ENCODE results near the gene POLA1. TPM values are rescaled to one million over a fixed set of nuclear protein-coding genes. Genes with fewer than 3 reads are reported as not detected.

The POLA1 gene
- total and polyA plus RNA-seq, 2 experiments from 2014 or later, result 19.4 to 22.9 TPM

DNA sequence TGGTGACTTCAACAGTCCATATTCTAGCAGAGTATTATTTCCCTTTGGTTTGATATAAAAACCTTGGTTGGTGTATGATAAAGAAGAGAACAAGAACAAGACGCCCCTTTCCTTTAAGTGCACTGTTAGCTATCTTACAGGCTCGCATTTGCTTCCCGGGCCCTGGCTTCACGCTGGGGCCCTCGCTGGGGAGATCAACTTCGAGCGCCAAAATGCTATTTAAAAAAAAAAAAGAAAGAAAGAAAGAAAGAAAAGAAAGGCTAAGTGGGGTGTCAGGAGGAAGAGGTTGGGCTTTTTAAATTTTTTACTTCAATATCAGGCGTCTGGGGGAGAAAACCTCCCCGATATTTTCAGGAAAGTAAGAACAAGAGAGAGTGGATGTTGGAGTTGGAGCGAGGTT is 310.3 kb downstream of the POLA1 start:
- Histone ChIP-seq H3K9me3 (ENCODE audit: low read depth) (no peaks in the 10 kb centered on the region), H3K36me3 (no peaks in the 10 kb centered on the region), H3K27me3 (peaks cover 100% of the 10 kb centered on the region), H3K4me3 (no peak overlapping the region), H3K27ac (no peak overlapping the region), H3K4me1 (ENCODE audit: low read depth) (peaks cover 22% of the 10 kb centered on the region)
- no peak for DNase-seq (ENCODE audit: low read depth in 1 of 2, low spot score in 1 of 2)
- TF ChIP-seq CTCF (IDR thresholded peaks at IDR 0.05; ENCODE audit: low read depth, low read length), result no peak

GRCh38 chrX:25004485-25005032 is 310.8 kb downstream of the POLA1 start:
- Histone ChIP-seq H3K4me3 (peak overlapping the region; percentile 10), H3K27ac (no peak overlapping the region), H3K9me3 (ENCODE audit: low read depth) (no peaks in the 10 kb centered on the region), H3K4me1 (ENCODE audit: low read depth) (peaks cover 22% of the 10 kb centered on the region), H3K36me3 (no peaks in the 10 kb centered on the region), H3K27me3 (peaks cover 100% of the 10 kb centered on the region)
- no peak for DNase-seq (ENCODE audit: low read depth in 1 of 2, low spot score in 1 of 2)
- TF ChIP-seq CTCF (IDR thresholded peaks at IDR 0.05; ENCODE audit: low read depth, low read length), result no peak

- Histone ChIP-seq H3K27ac (no peak overlapping the region), H3K36me3 (no peaks in the 10 kb centered on the region), H3K27me3 (peaks cover 100% of the 10 kb centered on the region), H3K4me3 (peak overlapping the region; percentile 10), H3K4me1 (ENCODE audit: low read depth) (peaks cover 22% of the 10 kb centered on the region), H3K9me3 (ENCODE audit: low read depth) (no peaks in the 10 kb centered on the region)
- no peak for TF ChIP-seq CTCF (IDR thresholded peaks at IDR 0.05; ENCODE audit: low read depth, low read length)
- no peak for DNase-seq (ENCODE audit: low read depth in 1 of 2, low spot score in 1 of 2)
Measured at GRCh38 chrX:25005034-25005381, 311.3 kb downstream of the POLA1 start.

DNA sequence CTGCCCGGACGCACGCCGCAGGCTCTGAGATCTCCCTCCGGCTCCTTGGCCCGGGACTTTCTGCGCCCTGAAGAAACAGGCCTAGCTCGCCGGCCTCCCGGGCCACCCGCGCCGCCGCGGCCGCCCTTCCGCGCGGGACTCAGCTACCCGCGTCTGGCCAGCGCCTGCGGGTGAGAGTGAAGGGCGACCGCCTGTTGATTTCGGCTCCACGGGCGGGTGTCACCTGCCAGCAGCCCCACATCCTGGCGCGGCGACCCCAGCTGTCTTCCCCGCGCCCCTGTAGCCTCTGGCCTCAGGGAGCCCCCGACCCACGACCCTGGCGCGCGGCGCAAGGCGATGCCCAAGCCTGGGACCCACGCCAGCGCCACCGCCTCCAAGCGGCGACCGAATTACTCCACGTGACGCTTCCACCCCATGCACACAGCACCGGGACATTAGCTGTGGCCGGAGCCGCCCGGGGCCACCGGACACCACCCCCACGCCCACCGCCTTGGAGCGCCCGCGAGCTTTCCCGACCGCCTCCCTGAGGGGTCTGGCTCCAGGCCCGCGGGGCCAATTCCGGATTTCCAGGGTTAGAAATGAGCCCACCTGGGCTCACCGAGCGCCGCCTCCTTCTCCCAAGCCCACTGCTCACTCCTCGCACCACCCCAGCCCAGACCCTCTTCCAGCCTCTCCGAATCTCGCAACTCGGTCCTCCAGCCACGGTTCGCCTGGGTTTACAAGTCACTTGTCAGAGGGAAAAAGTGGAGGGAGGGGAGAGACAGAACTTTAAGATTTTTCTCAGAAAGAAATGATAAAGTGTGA is 311.9 kb downstream of the POLA1 start:
- TF ChIP-seq CTCF (IDR thresholded peaks at IDR 0.05; ENCODE audit: low read depth, low read length), result no peak
- H3K36me3 ChIP-seq, result no peaks in the 10 kb centered on the region
- H3K27ac ChIP-seq, result no peak overlapping the region
- peaks cover 100% of the 10 kb centered on the region for H3K27me3 ChIP-seq
- DNase-seq (ENCODE audit: low read depth in 1 of 2, low spot score in 1 of 2), result no peak
- peaks cover 22% of the 10 kb centered on the region for H3K4me1 ChIP-seq (ENCODE audit: low read depth)
- H3K4me3 ChIP-seq, result peak overlapping the region; percentile 10
- no peaks in the 10 kb centered on the region for H3K9me3 ChIP-seq (ENCODE audit: low read depth)

- H3K27ac ChIP-seq, result no peak overlapping the region
- peaks cover 22% of the 10 kb centered on the region for H3K4me1 ChIP-seq (ENCODE audit: low read depth)
- TF ChIP-seq CTCF (IDR thresholded peaks at IDR 0.05; ENCODE audit: low read depth, low read length), result no peak
- no peak overlapping the region for H3K4me3 ChIP-seq
- peaks cover 100% of the 10 kb centered on the region for H3K27me3 ChIP-seq
- DNase-seq (ENCODE audit: low read depth in 1 of 2, low spot score in 1 of 2), result no peak
- H3K36me3 ChIP-seq, result no peaks in the 10 kb centered on the region
- H3K9me3 ChIP-seq (ENCODE audit: low read depth), result no peaks in the 10 kb centered on the region
Measured at GRCh38 chrX:25006586-25007058, 312.9 kb downstream of the POLA1 start.

Measured in cardiac muscle cell (in vitro differentiated cells and primary cell).